ENCODE results near the gene MICAL3.

DNA sequence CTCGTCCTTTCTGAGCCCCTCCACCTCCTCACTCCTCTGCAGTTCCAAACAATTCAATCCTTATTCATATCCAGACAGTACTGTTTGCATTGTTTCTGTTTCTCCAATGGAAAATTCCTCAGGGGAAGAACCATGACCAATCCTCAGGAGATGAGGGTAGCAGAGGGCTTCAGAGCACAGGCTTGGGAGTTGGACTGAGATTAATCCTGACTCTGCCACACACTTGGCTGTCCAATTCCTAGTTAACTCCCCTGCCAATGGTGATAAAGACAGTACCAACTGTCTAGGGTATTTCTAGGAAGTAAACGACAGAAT lies 58.0 kb downstream of the MICAL3 start:
- TF ChIP-seq EP300 (IDR thresholded peaks at IDR 0.05) (no peak), CEBPB (IDR thresholded peaks at IDR 0.05) (no peak), RAD21 (conservative IDR thresholded peaks at IDR 0.05 in 1 of 2, IDR thresholded peaks at IDR 0.05 in 1 of 2) (no peak), PHF8 (IDR thresholded peaks at IDR 0.05; ENCODE audit: borderline replicate concordance, low read depth) (no peak), RCOR1 (IDR thresholded peaks at IDR 0.05; ENCODE audit: low read depth, low read length) (no peak)
- TF ChIP-seq, protein P1, sequence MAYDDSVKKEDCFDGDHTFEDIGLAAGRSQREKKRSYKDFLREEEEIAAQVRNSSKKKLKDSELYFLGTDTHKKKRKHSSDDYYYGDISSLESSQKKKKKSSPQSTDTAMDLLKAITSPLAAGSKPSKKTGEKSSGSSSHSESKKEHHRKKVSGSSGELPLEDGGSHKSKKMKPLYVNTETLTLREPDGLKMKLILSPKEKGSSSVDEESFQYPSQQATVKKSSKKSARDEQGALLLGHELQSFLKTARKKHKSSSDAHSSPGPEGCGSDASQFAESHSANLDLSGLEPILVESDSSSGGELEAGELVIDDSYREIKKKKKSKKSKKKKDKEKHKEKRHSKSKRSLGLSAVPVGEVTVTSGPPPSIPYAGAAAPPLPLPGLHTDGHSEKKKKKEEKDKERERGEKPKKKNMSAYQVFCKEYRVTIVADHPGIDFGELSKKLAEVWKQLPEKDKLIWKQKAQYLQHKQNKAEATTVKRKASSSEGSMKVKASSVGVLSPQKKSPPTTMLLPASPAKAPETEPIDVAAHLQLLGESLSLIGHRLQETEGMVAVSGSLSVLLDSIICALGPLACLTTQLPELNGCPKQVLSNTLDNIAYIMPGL (CRISPR knock-in tag; IDR thresholded peaks at IDR 0.05; ENCODE audit: borderline replicate concordance) = no peak
